Measurements from ENCODE around the gene TAF3.

GRCh38 chr10:8039321-8039881 is 221.1 kb downstream of the TAF3 start:
- TF ChIP-seq CTCF (IDR thresholded peaks at IDR 0.05; ENCODE audit: poor library complexity) (no peak), EZH2 (IDR thresholded peaks at IDR 0.05; ENCODE audit: borderline replicate concordance) (no peak)

Data from hepatocyte (in vitro differentiated cells).